GM04503 (cell line): ENCODE data around the gene ARNT2.
A peak's percentile ranks its signal among the peaks of the same experiment; 100 is the strongest.

ENCODE experiments used
- DNase-seq: peaks from one replicate; pipeline ENCODE4 v3.0.0-alpha.2; 2012; ENCODE audit warnings: low read depth

Gene ARNT2

DNA sequence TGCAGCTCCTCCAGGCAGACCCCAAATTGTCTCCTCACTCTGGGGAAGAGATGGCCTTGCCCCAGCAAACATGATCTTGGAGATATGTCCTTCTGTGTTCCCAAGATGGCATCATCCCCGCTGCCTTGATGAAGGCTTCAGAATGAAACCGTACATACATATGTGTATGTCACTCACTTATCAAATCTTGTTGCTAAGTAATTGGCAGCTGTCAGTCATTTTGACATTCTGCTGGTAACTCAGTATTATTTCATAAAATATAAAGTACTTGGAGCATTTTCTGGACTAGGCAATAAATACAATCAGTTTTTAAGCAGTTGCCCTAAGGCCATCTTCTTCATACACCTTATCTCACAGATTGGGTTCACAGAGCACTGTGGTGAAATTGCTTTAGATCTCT is 62.4 kb downstream of the ARNT2 start:
- no peak for DNase-seq

GRCh38 chr15:80467311-80467714 is 63.1 kb downstream of the ARNT2 start:
- no peak for DNase-seq

DNA sequence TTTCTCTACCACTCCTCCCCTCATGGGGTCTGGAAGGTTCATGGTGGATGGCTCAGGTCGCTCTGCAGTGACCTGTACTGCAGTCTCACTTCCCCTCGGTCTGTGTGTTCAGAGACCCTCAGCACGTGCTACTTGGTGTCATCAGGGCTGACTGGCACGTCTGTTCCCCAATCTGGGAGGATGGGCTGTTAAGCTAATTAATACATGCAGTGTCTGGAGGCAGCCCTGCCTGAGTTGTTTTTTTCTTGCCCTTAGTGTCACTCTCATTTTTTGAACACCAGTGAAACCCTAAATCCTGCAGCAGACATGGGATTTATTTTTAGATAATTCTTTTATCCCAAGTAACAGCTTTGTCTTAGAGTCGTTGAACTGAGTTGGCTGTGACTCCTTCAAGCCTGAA is 64.6 kb downstream of the ARNT2 start:
- no peak for DNase-seq

- DNase-seq: no peak
Measured at GRCh38 chr15:80471881-80472280, 67.7 kb downstream of the ARNT2 start.

- no peak for DNase-seq
Measured at GRCh38 chr15:80473286-80474223, 69.4 kb downstream of the ARNT2 start.

GRCh38 chr15:80474224-80475215 is 70.3 kb downstream of the ARNT2 start:
- no peak for DNase-seq

- DNase-seq: no peak
Measured at GRCh38 chr15:80475572-80475971, 71.4 kb downstream of the ARNT2 start.

DNA sequence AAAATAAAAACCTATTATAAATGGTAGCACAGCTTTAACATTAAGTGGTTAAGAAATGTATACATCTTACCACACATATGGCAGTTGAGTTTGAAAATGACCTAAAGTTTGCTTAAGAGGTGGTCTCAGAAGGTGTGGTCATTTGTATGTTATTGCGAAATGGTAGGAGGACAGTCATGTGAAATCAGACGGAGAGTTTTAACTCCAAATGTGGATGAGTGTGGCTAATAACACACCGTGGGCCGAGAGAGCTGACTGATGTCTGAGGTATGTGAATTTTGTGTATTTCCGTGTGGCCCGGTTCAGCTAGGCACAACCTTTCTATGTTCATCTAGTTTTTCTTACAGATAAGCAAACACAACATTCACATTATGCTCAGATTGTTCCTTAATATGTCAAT is 71.9 kb downstream of the ARNT2 start:
- DNase-seq: no peak

DNA sequence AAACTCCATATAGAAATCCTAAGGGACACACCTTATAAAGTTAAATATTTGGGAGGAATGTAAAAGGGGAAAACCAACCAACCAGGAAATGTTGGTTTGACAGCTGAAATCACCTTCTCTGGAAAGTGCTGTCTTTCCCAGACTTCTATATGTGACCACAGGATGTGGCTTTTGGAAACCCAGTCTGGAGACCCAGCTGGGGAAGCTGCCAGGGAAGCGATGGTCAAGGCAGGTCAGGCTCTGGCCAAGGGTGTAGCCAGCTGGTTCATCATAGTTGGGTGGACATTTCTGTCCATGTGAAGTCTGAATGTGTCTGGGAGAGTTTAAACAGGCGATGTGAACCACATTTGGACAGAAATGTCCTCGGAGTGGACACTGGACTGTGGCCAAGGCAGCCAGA is 73.9 kb downstream of the ARNT2 start:
- DNase-seq: no peak

GRCh38 chr15:80479191-80479590 is 75.0 kb downstream of the ARNT2 start:
- DNase-seq: no peak

DNA sequence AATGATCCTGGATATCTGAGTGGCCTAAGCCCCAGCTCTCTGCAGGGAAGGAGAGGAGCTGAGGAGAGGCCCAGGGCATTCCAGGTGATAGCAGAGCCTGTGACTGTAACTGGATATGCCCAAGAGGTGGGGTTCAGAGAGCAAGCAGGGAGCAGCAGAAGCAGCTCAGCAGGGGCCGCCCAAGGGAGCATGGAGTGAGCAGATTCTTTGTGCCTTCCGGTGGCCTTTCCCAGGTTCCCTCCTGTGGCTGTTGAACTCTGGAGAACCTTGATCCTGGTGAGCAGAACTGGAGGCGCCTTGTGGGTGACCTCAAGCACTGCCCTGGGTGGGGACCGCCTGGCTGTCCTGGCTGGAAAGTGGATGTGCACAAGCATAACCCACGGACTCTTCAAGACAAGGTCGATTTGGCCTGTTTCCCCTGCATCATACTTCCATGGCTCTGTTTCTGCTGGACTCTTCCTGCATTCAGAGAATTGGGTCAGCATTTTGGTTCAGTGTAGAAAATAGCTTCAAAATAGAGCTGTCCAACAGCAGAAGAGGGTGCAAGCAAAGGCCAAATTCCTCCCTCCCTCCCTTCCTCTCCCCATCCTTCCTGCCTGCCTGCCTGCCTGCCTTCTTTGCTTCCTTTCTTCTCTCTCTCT is 76.1 kb downstream of the ARNT2 start:
- no peak for DNase-seq

- DNase-seq: peak; percentile 96
Measured at GRCh38 chr15:80480909-80481308, 76.7 kb downstream of the ARNT2 start.

DNA sequence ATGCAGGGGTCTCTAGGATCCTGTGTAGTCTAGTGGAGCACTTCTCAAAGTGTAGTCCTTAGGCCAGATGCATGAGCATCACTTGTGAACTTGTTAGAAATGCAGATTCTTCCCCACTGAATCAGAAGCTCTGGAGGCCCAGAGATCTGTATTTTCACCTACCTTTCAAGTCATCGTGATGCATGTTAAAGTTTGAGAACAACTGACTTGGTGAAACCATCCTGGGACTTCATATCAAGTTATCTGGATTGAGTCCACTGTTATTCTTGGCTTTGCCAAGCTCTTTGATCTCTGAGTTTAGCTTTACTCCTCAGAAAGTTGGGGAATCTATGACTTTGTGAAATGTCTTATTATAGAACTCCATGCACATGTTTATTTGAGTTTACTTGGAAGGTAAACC is 78.5 kb downstream of the ARNT2 start:
- DNase-seq: no peak

- DNase-seq: no peak
Measured at GRCh38 chr15:80483725-80484161, 79.6 kb downstream of the ARNT2 start.

DNA sequence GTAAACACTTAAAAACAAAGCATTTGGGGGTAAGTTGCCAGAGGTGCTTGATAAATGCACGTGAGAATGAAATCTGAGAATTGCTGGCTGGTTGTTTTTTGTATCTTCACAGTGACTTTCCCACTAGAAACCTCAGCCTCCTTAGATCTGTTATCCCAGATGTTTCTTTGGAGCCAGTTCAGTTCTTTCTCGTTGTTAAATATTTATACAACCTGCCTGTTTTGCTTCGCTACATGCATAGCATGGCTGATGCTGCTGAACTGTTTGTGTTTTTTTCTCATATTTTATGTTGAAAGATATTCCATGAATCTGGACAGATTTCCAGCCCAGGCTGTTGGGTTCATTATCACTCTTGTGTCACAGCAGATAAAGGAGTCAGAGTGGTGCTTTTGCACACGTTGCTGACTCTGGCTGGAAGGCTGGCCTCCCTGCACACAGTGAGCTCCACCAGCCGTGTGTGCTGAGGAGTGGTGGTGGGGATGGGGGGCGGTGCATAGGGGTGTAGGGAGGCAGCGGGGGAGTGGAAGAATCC is 80.2 kb downstream of the ARNT2 start:
- no peak for DNase-seq

GRCh38 chr15:80485370-80486164 is 81.4 kb downstream of the ARNT2 start:
- DNase-seq: no peak

GRCh38 chr15:80487839-80488390 is 83.7 kb downstream of the ARNT2 start:
- DNase-seq: no peak

- DNase-seq: peak; percentile 91
Measured at GRCh38 chr15:80489030-80489594, 84.9 kb downstream of the ARNT2 start.

- DNase-seq: no peak
Measured at GRCh38 chr15:80490431-80490990, 86.3 kb downstream of the ARNT2 start.
